HepG2 (cell line): ENCODE measurements around the gene IL32. TPM values are rescaled to one million over a fixed set of nuclear protein-coding genes. Genes with fewer than 3 reads are reported as not detected.

Experiments
- AGO1 ChIP-seq: fragments of 200-400 bp; formaldehyde crosslinking; IDR thresholded peaks from 2 replicates; pipeline ENCODE4 v1.6.1; 2017; ENCODE audit warnings: mild to moderate bottlenecking, low read depth, low read length, moderate library complexity; ENCODE audit not compliant: poor library complexity, severe bottlenecking
- BCL6 ChIP-seq: IDR thresholded peaks from 2 replicates; pipeline ENCODE4 v1.6.1; 2016; ENCODE audit warnings: missing genetic modification reagents, missing compliant biosample characterization
- CREM ChIP-seq, 2 experiments: sonication (generic) in 1 of 2; formaldehyde crosslinking in 1 of 2; IDR thresholded peaks; 2 replicates each; pipeline versions ENCODE4 v1.4.0 to v1.6.1; 2016 to 2020; ENCODE audit warnings: antibody characterized with exemption in 1 of 2, mild to moderate bottlenecking in 1 of 2, missing genetic modification reagents in 1 of 2
- E2F5 ChIP-seq: sonication (generic); formaldehyde crosslinking; conservative IDR thresholded peaks from 2 replicates; pipeline ENCODE4 v1.4.0; 2020; ENCODE audit warnings: missing genetic modification reagents
- ESRRA ChIP-seq: sonication (generic); formaldehyde crosslinking; IDR thresholded peaks from 2 replicates; pipeline ENCODE4 v1.5.1; 2020; ENCODE audit warnings: mild to moderate bottlenecking, low read depth, missing genetic modification reagents
- GMEB1 ChIP-seq: sonication (generic); formaldehyde crosslinking; IDR thresholded peaks from 2 replicates; pipeline ENCODE4 v1.5.1; 2020; ENCODE audit warnings: missing genetic modification reagents, mild to moderate bottlenecking, borderline replicate concordance
- IKZF5 ChIP-seq: IDR thresholded peaks from 2 replicates; pipeline ENCODE4 v1.6.1; 2018; ENCODE audit warnings: missing genetic modification reagents, mild to moderate bottlenecking, missing compliant biosample characterization
- IRF2 ChIP-seq: IDR thresholded peaks from 2 replicates; pipeline ENCODE4 v1.6.1; 2018; ENCODE audit warnings: missing genetic modification reagents, missing compliant biosample characterization
- MAFG ChIP-seq: sonication (generic); formaldehyde crosslinking; IDR thresholded peaks from 2 replicates; pipeline ENCODE4 v1.5.1; 2020; ENCODE audit warnings: mild to moderate bottlenecking, missing genetic modification reagents
- TAF15 ChIP-seq: fragments of 200-400 bp; formaldehyde crosslinking; IDR thresholded peaks from one replicate; pipeline ENCODE4 v1.6.1; 2018; ENCODE audit warnings: mild to moderate bottlenecking, low read depth, low read length; ENCODE audit not compliant: poor library complexity, severe bottlenecking
- ZEB1 ChIP-seq: IDR thresholded peaks from 2 replicates; pipeline ENCODE4 v1.6.1; 2012; ENCODE audit warnings: mild to moderate bottlenecking, low read depth, inconsistent platforms; ENCODE audit not compliant: insufficient replicate concordance
- ZFP37 ChIP-seq: sonication (generic); formaldehyde crosslinking; IDR thresholded peaks from 2 replicates; pipeline ENCODE4 v1.4.0; 2020; ENCODE audit warnings: missing genetic modification reagents, borderline replicate concordance
- ZGPAT ChIP-seq: IDR thresholded peaks from 2 replicates; pipeline ENCODE4 v1.6.1; 2016; ENCODE audit warnings: mild to moderate bottlenecking
- ZNF296 ChIP-seq: sonication (generic); formaldehyde crosslinking; conservative IDR thresholded peaks from 2 replicates; pipeline ENCODE4 v1.5.0; 2020; ENCODE audit warnings: mild to moderate bottlenecking, missing genetic modification reagents
- ZNF350 ChIP-seq: sonication (generic); formaldehyde crosslinking; IDR thresholded peaks from 2 replicates; pipeline ENCODE4 v1.4.0; 2020; ENCODE audit warnings: mild to moderate bottlenecking, low read depth, missing genetic modification reagents, borderline replicate concordance
- ZNF362 ChIP-seq: sonication (generic); formaldehyde crosslinking; IDR thresholded peaks from 2 replicates; pipeline ENCODE4 v1.4.0; 2020; ENCODE audit warnings: missing genetic modification reagents, mild to moderate bottlenecking, borderline replicate concordance
- ZNF570 ChIP-seq: sonication (generic); formaldehyde crosslinking; IDR thresholded peaks from 2 replicates; pipeline ENCODE4 v1.4.0; 2020; ENCODE audit warnings: mild to moderate bottlenecking, missing genetic modification reagents, borderline replicate concordance
- ZNF580 ChIP-seq: IDR thresholded peaks from 2 replicates; pipeline ENCODE4 v1.6.1; 2016; ENCODE audit warnings: low read depth, borderline replicate concordance
- polyA plus RNA-seq, 8 experiments: library from polyadenylated mRNA; depleted of rRNA in 3 of 8; stranded (reverse) in 7 of 8; unstranded in 1 of 8; fragments of >200 nt; fragmentation: Illumina TruSeq in 4 of 8; extraction: Trizol in 4 of 8; gene quantifications; 2 replicates each; pipeline versions ENCODE4 v1.2.1 to v1.2.3, GENCODE V29; 2011 to 2016; ENCODE audit warnings: low read depth in 4 of 8, missing spikeins in 1 of 8, mixed read lengths in 1 of 8; ENCODE audit not compliant: insufficient read depth in 1 of 8
- total RNA-seq, 5 experiments: library from RNA; depleted of rRNA; stranded (reverse); fragments of >200 nt; fragmentation: Illumina TruSeq; extraction: Trizol; gene quantifications; 2 replicates each; pipeline ENCODE4 v1.2.3, GENCODE V29; 2016; ENCODE audit warnings: low read depth in 1 of 5

IL32 gene
- total and polyA plus RNA-seq, 2 of the 13 experiments (the other 11 are each of a cell fraction or from before 2014, with no cell fraction given), result 115 to 165 TPM

- TF ChIP-seq ZGPAT (CRISPR knock-in tag) (peak; percentile 94), ZFP37 (CRISPR knock-in tag) (0 out of 2 replicates have a peak, but pooled peaks have one; percentile 8), ZNF362 (CRISPR knock-in tag) (peak; percentile 53; the same call in 1 of the 2 replicates), ESRRA (0 out of 2 replicates have a peak, but pooled peaks have one; percentile 44), E2F5 (CRISPR knock-in tag) (peak; percentile 61; the same call in 1 of the 2 replicates), GMEB1 (CRISPR knock-in tag) (peak; percentile 100), BCL6 (peak; percentile 36; the same call in 1 of the 2 replicates), ZNF296 (no peak), ZNF350 (peak; percentile 91; the same call in 1 of the 2 replicates), ZNF580 (CRISPR knock-in tag) (peak; percentile 97; the same call in 1 of the 2 replicates), MAFG (CRISPR knock-in tag) (no peak), AGO1 (peak; percentile 100), IRF2 (CRISPR knock-in tag) (peak; percentile 96), ZNF570 (CRISPR knock-in tag) (no peak), IKZF5 (CRISPR knock-in tag) (peak; percentile 77; the same call in 1 of the 2 replicates), TAF15 (peak; percentile 97), ZEB1 (no peak), CREM (IDR thresholded peaks at IDR 0.05) (peak; percentile 98), CREM (CRISPR knock-in tag; IDR thresholded peaks at IDR 0.05) (no peak; the same call in 1 of the 2 replicates)
Observed at GRCh38 chr16:3023669-3024478, 41.6 kb upstream of the IL32 start, which contains the start of the genes HCFC1R1 and THOC6 (continued).
